Tongue (tissue), 2 donors: ENCODE results near the gene USF3. TPM values are rescaled to one million over a fixed set of nuclear protein-coding genes. Genes with fewer than 3 reads are reported as not detected.
A peak's percentile ranks its signal among the peaks of the same experiment; 100 is the strongest.

Source experiments
- DNase-seq: peaks from one replicate; pipeline ENCODE4 v3.0.0-alpha.2; 2015
- total RNA-seq: library from RNA; depleted of rRNA; stranded (reverse); fragments of >200 nt; gene quantifications from one replicate; pipeline ENCODE4 v1.2.3, GENCODE V29; 2014

USF3 gene, protein sequence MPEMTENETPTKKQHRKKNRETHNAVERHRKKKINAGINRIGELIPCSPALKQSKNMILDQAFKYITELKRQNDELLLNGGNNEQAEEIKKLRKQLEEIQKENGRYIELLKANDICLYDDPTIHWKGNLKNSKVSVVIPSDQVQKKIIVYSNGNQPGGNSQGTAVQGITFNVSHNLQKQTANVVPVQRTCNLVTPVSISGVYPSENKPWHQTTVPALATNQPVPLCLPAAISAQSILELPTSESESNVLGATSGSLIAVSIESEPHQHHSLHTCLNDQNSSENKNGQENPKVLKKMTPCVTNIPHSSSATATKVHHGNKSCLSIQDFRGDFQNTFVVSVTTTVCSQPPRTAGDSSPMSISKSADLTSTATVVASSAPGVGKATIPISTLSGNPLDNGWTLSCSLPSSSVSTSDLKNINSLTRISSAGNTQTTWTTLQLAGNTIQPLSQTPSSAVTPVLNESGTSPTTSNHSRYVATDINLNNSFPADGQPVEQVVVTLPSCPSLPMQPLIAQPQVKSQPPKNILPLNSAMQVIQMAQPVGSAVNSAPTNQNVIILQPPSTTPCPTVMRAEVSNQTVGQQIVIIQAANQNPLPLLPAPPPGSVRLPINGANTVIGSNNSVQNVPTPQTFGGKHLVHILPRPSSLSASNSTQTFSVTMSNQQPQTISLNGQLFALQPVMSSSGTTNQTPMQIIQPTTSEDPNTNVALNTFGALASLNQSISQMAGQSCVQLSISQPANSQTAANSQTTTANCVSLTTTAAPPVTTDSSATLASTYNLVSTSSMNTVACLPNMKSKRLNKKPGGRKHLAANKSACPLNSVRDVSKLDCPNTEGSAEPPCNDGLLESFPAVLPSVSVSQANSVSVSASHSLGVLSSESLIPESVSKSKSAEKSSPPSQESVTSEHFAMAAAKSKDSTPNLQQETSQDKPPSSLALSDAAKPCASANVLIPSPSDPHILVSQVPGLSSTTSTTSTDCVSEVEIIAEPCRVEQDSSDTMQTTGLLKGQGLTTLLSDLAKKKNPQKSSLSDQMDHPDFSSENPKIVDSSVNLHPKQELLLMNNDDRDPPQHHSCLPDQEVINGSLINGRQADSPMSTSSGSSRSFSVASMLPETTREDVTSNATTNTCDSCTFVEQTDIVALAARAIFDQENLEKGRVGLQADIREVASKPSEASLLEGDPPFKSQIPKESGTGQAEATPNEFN (N-terminal part only)
- 20.1 TPM for total RNA-seq

DNA sequence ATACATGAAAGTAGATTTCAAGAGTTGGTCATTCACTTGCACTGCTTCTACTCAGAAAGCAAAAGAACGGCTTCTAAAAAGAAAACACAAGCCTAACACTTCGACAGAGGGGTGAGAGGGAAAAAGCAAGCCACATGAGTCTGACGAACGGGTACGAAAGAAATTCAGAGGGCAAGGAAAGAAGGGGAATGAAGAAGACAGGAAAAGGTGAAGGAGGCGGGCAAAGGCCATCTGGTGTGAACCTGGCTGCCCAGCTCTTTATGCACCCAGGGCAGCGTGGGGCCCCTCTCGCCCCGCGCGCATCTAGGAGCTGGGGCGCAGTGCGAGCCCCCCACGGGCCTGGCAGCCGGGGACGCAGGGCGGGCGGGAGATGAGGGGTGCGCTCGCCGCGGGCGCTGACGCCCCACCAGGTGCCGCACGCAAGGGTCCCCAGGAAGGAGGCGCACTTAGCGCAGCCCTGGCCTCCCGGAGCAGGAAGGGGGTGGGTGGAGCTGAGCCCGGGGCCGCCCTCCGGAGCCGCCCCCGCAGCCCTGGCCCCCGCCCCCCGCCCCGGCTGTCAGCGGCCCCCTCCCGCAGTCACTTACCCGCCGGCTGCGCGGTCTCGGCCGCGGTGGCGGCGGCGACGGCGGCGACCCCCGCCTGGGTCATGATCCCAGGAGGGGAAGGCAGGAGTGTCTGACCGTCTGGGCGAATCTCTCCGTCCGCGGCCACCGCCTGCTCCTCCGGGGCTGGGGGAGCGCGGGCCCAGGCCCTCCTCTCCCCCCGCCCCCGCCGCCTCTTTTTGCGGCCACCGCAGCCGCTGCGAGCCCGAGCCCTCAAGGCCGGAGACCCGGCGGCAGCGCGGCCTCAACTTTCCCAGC lies at the start of gene USF3:
USF3 (minus strand) TSS at position 857 of the 860 bp plus-strand sequence. CDS start 21,764 bp downstream, outside the sequence.
- peak; percentile 89 for DNase-seq

GRCh38 chr3:113745756-113746547 lies 49.5 kb upstream of the USF3 start, which contains the start of gene NAA50:
NAA50 (minus strand) TSS chr3:113746249; CDS start chr3:113745949, 300 bp downstream.
- peak; percentile 98 for DNase-seq

- peak; percentile 93 for DNase-seq
Measured at GRCh38 chr3:113744941-113745755, 48.7 kb upstream of the USF3 start.

GRCh38 chr3:113743006-113743630 lies 46.7 kb upstream of the USF3 start:
- DNase-seq = no peak

GRCh38 chr3:113741620-113742019 lies 45.2 kb upstream of the USF3 start:
- no peak for DNase-seq

DNA sequence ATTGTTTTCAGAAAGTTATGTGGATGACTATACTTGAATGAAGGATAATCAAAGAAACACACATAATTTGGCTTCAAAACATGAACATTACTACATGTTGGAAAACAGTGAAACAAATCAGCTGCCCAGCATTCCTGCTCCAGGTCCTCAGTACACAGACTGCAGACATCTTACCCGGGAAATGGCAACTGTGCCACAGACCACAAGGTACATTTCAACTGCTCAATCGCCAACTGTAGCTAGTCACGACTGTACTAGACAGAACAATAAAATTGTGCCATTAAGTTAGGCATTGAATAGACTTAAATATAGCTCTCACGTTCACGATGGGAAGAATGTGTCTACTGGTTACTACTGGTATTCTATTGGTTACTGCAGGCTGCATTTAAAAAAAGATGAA lies 44.6 kb upstream of the USF3 start:
- DNase-seq = no peak

DNA sequence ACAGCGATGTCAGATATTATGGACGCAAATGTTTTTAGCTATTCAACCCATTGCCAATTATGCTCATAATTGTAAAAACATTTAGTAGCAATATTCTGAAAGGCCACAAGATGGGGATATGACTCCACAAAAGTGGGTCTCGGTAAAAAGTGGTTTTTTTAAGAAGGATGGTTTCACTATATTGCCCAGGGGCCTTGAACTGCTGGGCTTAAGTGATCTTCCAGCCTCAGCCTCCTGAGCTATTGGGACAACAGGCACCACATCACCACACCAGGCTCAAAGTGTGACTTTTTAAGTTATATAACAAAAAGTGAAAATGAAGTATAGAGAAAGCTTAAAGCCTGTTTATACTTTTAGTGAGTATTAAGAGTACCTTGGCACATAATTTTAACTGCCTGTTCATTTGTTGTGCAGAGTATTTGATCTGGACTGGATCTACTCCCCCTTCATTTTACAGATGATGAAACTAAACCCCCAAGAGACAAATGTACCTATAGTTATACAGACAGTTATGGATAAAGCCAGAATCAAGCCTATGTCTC lies 40.2 kb upstream of the USF3 start:
- peak; percentile 81 for DNase-seq

GRCh38 chr3:113731694-113732093 lies 35.3 kb upstream of the USF3 start:
- DNase-seq = no peak

- no peak for DNase-seq
Measured at GRCh38 chr3:113730550-113730949, 34.1 kb upstream of the USF3 start.

GRCh38 chr3:113728661-113729060 lies 32.2 kb upstream of the USF3 start:
- DNase-seq = no peak

DNA sequence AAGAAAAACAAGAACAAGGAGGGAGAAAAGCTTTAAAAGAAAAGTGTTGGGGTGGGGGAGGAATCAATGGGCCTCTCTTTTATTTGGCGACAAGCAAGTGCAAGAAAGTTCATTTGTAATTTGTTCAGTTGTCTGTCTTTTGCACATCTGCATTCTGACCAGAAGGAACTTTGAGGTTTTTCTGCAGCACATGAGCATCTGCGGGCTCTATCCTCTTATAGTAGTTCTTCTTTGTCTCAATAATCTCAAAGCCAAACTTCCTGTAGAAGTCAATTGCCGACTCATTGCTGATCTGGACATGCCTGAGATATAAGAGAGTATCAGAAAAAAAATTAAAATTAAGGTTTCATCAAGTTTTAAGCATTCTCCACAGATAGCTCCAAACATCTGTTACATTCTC lies 25.2 kb upstream of the USF3 start:
- no peak for DNase-seq

DNA sequence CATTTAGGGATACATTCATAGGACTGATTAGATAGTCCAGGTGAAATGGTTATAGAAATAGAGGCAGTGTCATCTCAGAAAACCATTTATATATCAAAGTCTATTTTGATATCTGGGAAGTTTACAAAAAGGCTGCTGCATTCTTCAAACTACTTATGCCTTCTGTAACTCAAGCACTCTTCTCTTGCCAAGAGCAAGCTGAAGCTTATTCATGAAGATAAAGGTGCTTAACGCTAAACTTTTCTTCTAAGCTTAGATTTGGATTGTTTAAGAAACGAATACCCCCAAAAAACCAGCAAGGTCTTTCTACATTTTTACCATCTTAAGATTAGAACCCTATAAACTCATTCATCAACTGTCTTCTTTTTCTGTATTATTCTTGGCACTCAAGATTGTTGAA lies 23.3 kb upstream of the USF3 start:
- DNase-seq = no peak

- no peak for DNase-seq
Measured at GRCh38 chr3:113719294-113719693, 22.9 kb upstream of the USF3 start.

GRCh38 chr3:113717818-113718217 lies 21.4 kb upstream of the USF3 start:
- no peak for DNase-seq

- DNase-seq = no peak
Measured at GRCh38 chr3:113717308-113717707, 20.9 kb upstream of the USF3 start.

GRCh38 chr3:113714702-113715101 lies 18.3 kb upstream of the USF3 start:
- DNase-seq = no peak

GRCh38 chr3:113712129-113712528 lies 15.7 kb upstream of the USF3 start:
- DNase-seq = no peak

DNA sequence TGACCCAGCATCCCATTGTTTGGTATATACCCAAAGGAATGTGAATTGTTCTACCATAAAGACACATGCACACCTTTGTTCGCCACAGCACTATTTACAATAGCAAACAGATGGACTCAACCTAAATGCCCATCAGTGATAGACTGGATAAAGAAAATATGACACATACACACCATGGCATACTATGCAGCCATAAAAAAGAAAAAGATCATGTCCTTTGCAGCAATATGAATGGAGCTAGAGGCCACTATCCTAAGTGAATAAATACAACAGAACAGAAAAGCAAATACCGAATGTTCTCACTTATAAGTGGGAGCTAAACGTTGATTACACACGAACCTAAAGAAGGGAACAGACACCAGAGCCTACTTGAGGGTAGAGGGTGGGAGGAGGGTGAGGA lies 11.4 kb upstream of the USF3 start:
- DNase-seq = no peak

DNA sequence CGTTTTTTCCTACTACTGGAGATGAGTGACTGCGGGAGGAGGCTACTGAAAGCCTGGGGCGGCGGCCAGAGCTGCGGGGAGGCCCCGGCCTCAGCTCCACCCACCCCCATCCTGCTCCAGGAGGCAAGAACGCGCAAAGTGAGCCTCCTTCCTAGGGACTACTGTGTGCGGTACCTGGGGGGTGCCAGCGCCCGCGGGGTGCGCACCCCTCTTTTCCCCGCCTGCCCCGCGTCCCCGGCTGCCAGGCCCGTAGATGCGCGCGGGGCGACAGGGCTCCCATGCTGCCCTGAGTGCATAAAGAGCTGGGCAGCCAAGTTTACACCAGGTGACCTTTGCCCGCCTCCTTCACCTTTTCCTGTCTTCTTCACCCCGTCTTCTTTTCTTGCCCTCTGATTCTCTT lies 2.5 kb upstream of the USF3 start:
- no peak for DNase-seq
